GM23338 (cell line): ENCODE measurements around the gene HIVEP2. TPM values are rescaled to one million over a fixed set of nuclear protein-coding genes. Genes with fewer than 3 reads are reported as not detected.
A peak's percentile ranks its signal among the peaks of the same experiment; 100 is the strongest.

Source experiments
- ATAC-seq: fragments of 200-7000 bp; cut with Tn5 transposase; 3 replicates; pipeline ENCODE4 v1.9.1; 2020
- DNase-seq: peaks from one replicate; pipeline ENCODE4 v3.0.0-alpha.2; 2015; ENCODE audit warnings: low spot score
- H2AFZ ChIP-seq: fragments of 200-600 bp; sonication (generic); 2 replicates; pipeline ENCODE4 v1.8.0; 2016; ENCODE audit warnings: antibody characterized with exemption, mild to moderate bottlenecking, moderate library complexity
- H3F3A ChIP-seq: fragments of 200-600 bp; sonication (generic); replicated peaks from 2 replicates; pipeline ENCODE4 v1.8.0; 2017; ENCODE audit warnings: antibody characterized with exemption, mixed run types, low read depth
- H3K27ac ChIP-seq: fragments of 200-600 bp; sonication (generic); 2 replicates; pipeline ENCODE4 v1.6.1; 2016; ENCODE audit warnings: low read depth
- H3K27me3 ChIP-seq: fragments of 200-600 bp; sonication (generic); 2 replicates; pipeline ENCODE4 v1.8.0; 2016; ENCODE audit warnings: mild to moderate bottlenecking, mixed run types, moderate library complexity; ENCODE audit not compliant: insufficient read depth
- H3K36me3 ChIP-seq: fragments of 200-600 bp; sonication (generic); 2 replicates; pipeline ENCODE4 v1.8.0; 2016; ENCODE audit warnings: mild to moderate bottlenecking; ENCODE audit not compliant: insufficient read depth
- H3K4me1 ChIP-seq: fragments of 200-600 bp; sonication (generic); 2 replicates; pipeline ENCODE4 v1.8.0; 2016; ENCODE audit warnings: mild to moderate bottlenecking, moderate library complexity; ENCODE audit not compliant: insufficient read depth
- H3K4me2 ChIP-seq: fragments of 200-600 bp; sonication (generic); 2 replicates; pipeline ENCODE4 v1.7.1; 2017; ENCODE audit warnings: mixed run types
- H3K4me3 ChIP-seq: fragments of 200-600 bp; sonication (generic); 2 replicates; pipeline ENCODE4 v1.6.1; 2016; ENCODE audit warnings: mixed run types
- H3K79me2 ChIP-seq: fragments of 200-600 bp; sonication (generic); replicated peaks from 2 replicates; pipeline ENCODE4 v1.8.0; 2017; ENCODE audit warnings: mild to moderate bottlenecking; ENCODE audit not compliant: insufficient read depth
- H3K9me2 ChIP-seq: fragments of 200-600 bp; sonication (generic); 2 replicates; pipeline ENCODE4 v1.8.0; 2017; ENCODE audit not compliant: insufficient read depth
- H4K20me1 ChIP-seq: fragments of 200-600 bp; sonication (generic); replicated peaks from 2 replicates; pipeline ENCODE4 v1.8.0; 2017; ENCODE audit warnings: mild to moderate bottlenecking; ENCODE audit not compliant: insufficient read depth
- H3K27ac Mint-ChIP-seq: 2 replicates; pipeline ENCODE4 v1.8.0; 2020; ENCODE audit warnings: inconsistent platforms, mild to moderate bottlenecking, moderate library complexity, mixed read lengths
- H3K27me3 Mint-ChIP-seq: 3 replicates; pipeline ENCODE4 v1.8.0; 2022; ENCODE audit warnings: low read depth, mild to moderate bottlenecking, moderate library complexity, mixed read lengths, inconsistent platforms; ENCODE audit not compliant: insufficient read depth, poor library complexity
- H3K36me3 Mint-ChIP-seq: 3 replicates; pipeline ENCODE4 v1.8.0; 2021; ENCODE audit warnings: low read depth, mild to moderate bottlenecking, inconsistent platforms, moderate library complexity, mixed read lengths
- H3K4me1 Mint-ChIP-seq: 3 replicates; pipeline ENCODE4 v1.8.0; 2020; ENCODE audit warnings: mild to moderate bottlenecking, inconsistent platforms, mixed read lengths
- H3K4me3 Mint-ChIP-seq: 3 replicates; pipeline ENCODE4 v1.8.0; 2021; ENCODE audit warnings: moderate library complexity, mild to moderate bottlenecking, inconsistent platforms, mixed read lengths
- H3K9me3 Mint-ChIP-seq: 3 replicates; pipeline ENCODE4 v1.8.0; 2020; ENCODE audit warnings: moderate library complexity, mild to moderate bottlenecking, inconsistent platforms, mixed read lengths
- CREB1 ChIP-seq: fragments of 250-450 bp; sonication (Bioruptor Pico); IDR thresholded peaks from 2 replicates; pipeline ENCODE4 v1.5.0; 2020; ENCODE audit warnings: low read depth, mild to moderate bottlenecking, moderate library complexity
- CTCF ChIP-seq, 2 experiments: fragments of 200-600 bp in 1 of 2; sonication (generic) in 1 of 2; conservative IDR thresholded peaks; 2 replicates each; pipeline versions ENCODE4 v1.5.1 to v1.6.1; 2016 to 2017; ENCODE audit warnings: antibody characterized with exemption in 2 of 2, low read depth in 2 of 2, mild to moderate bottlenecking in 2 of 2, moderate library complexity in 1 of 2
- EZH2 ChIP-seq: fragments of 200-600 bp; sonication (generic); IDR thresholded peaks from one replicate; pipeline ENCODE4 v1.8.0; 2017; ENCODE audit warnings: antibody characterized with exemption, mild to moderate bottlenecking, low read depth; ENCODE audit not compliant: unreplicated experiment
- NANOG ChIP-seq: IDR thresholded peaks from 2 replicates; pipeline ENCODE4 v1.6.1; 2016; ENCODE audit warnings: antibody characterized with exemption, borderline replicate concordance
- POLR2AphosphoS5 ChIP-seq: IDR thresholded peaks from 2 replicates; pipeline ENCODE4 v1.6.1; 2016; ENCODE audit warnings: antibody characterized with exemption, low read depth
- ZNF114 ChIP-seq: fragments of 250-450 bp; sonication (Bioruptor Pico); IDR thresholded peaks from 2 replicates; pipeline ENCODE4 v1.5.0; 2020; ENCODE audit warnings: mild to moderate bottlenecking, moderate library complexity
- polyA plus RNA-seq: library from polyadenylated mRNA; unstranded; fragments of >200 nt; fragmentation: Nextera tagmentation; extraction: Ambion mirVana; gene quantifications from 2 replicates; pipeline ENCODE4 v1.2.1, GENCODE V29; 2016
- total RNA-seq: library from RNA; depleted of rRNA; stranded (reverse); fragments of >200 nt; shearing (Covaris generic); gene quantifications from 2 replicates; pipeline ENCODE4 v1.2.3, GENCODE V29; 2014
- TF ChIP-seq, protein P1 (sequence below): IDR thresholded peaks from 2 replicates; pipeline ENCODE4 v1.6.1; 2016; ENCODE audit warnings: antibody characterized with exemption
- TF ChIP-seq, protein P2 (sequence below): IDR thresholded peaks from one replicate; pipeline ENCODE4 v1.6.1; 2018; ENCODE audit warnings: antibody characterized with exemption; ENCODE audit not compliant: unreplicated experiment

Gene HIVEP2
- total and polyA plus RNA-seq, 2 experiments from 2014 or later, result 1.5 to 7.4 TPM

GRCh38 chr6:142718667-142719191 is 226.2 kb downstream of the HIVEP2 start:
- peaks cover 13% of the 10 kb centered on the region for H3K4me1 Mint-ChIP-seq
- Histone ChIP-seq H3K9me2 (no peaks in the 10 kb centered on the region), H3K4me3 (no peak overlapping the region), H3K4me1 (peaks cover 11% of the 10 kb centered on the region), H3F3A (0 out of 2 replicates have a peak, but pooled peaks cover 4% of the 10 kb centered on the region), H3K27ac (no peak overlapping the region), H3K36me3 (no peaks in the 10 kb centered on the region), H3K79me2 (no peaks in the 10 kb centered on the region), H2AFZ (no peak overlapping the region), H3K27me3 (no peaks in the 10 kb centered on the region), H3K4me2 (no peak overlapping the region), H4K20me1 (no peaks in the 10 kb centered on the region)
- H3K9me3 Mint-ChIP-seq, result no peaks in the 10 kb centered on the region; the same call in 2 of the 3 replicates
- ATAC-seq (no peak), DNase-seq (no peak)
- no peaks in the 10 kb centered on the region for H3K36me3 Mint-ChIP-seq
- peaks cover 2% of the 10 kb centered on the region for H3K27me3 Mint-ChIP-seq
- H3K27ac Mint-ChIP-seq, result peak overlapping the region; percentile 3; the same call in 1 of the 2 replicates
- TF ChIP-seq CREB1 (CRISPR knock-in tag) (no peak), ZNF114 (CRISPR knock-in tag) (no peak), POLR2AphosphoS5 (no peak)
- H3K4me3 Mint-ChIP-seq, result no peak overlapping the region

GRCh38 chr6:142716097-142716496 is 228.9 kb downstream of the HIVEP2 start:
- 0 out of 2 replicates have a peak, but pooled peaks cover 4% of the 10 kb centered on the region for H3F3A ChIP-seq
- no peaks in the 10 kb centered on the region for H3K36me3 ChIP-seq
- Mint-ChIP-seq H3K4me1 (peaks cover 13% of the 10 kb centered on the region), H3K27me3 (no peaks in the 10 kb centered on the region), H3K27ac (no peak overlapping the region; the same call in 1 of the 2 replicates), H3K36me3 (no peaks in the 10 kb centered on the region), H3K4me3 (no peak overlapping the region), H3K9me3 (no peaks in the 10 kb centered on the region; the same call in 2 of the 3 replicates)
- H3K4me1 ChIP-seq, result peaks cover 11% of the 10 kb centered on the region
- peak; percentile 23 for DNase-seq
- H3K4me3 ChIP-seq, result no peak overlapping the region
- H3K27me3 ChIP-seq, result no peaks in the 10 kb centered on the region
- H2AFZ ChIP-seq, result peak overlapping the region; percentile 90
- no peak overlapping the region for H3K4me2 ChIP-seq
- no peak overlapping the region for H3K27ac ChIP-seq
- no peak for TF ChIP-seq CTCF (conservative IDR thresholded peaks at IDR 0.05; ENCODE audit: low read depth in 2 of 2)
- no peak for TF ChIP-seq POLR2AphosphoS5
- TF ChIP-seq CREB1 (CRISPR knock-in tag), result no peak
- TF ChIP-seq, protein P1, sequence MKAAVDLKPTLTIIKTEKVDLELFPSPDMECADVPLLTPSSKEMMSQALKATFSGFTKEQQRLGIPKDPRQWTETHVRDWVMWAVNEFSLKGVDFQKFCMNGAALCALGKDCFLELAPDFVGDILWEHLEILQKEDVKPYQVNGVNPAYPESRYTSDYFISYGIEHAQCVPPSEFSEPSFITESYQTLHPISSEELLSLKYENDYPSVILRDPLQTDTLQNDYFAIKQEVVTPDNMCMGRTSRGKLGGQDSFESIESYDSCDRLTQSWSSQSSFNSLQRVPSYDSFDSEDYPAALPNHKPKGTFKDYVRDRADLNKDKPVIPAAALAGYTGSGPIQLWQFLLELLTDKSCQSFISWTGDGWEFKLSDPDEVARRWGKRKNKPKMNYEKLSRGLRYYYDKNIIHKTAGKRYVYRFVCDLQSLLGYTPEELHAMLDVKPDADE, result no peak
- TF ChIP-seq, protein P2, sequence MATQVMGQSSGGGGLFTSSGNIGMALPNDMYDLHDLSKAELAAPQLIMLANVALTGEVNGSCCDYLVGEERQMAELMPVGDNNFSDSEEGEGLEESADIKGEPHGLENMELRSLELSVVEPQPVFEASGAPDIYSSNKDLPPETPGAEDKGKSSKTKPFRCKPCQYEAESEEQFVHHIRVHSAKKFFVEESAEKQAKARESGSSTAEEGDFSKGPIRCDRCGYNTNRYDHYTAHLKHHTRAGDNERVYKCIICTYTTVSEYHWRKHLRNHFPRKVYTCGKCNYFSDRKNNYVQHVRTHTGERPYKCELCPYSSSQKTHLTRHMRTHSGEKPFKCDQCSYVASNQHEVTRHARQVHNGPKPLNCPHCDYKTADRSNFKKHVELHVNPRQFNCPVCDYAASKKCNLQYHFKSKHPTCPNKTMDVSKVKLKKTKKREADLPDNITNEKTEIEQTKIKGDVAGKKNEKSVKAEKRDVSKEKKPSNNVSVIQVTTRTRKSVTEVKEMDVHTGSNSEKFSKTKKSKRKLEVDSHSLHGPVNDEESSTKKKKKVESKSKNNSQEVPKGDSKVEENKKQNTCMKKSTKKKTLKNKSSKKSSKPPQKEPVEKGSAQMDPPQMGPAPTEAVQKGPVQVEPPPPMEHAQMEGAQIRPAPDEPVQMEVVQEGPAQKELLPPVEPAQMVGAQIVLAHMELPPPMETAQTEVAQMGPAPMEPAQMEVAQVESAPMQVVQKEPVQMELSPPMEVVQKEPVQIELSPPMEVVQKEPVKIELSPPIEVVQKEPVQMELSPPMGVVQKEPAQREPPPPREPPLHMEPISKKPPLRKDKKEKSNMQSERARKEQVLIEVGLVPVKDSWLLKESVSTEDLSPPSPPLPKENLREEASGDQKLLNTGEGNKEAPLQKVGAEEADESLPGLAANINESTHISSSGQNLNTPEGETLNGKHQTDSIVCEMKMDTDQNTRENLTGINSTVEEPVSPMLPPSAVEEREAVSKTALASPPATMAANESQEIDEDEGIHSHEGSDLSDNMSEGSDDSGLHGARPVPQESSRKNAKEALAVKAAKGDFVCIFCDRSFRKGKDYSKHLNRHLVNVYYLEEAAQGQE, result no peak
- no peak for TF ChIP-seq EZH2
- no peak for TF ChIP-seq NANOG
- H3K9me2 ChIP-seq, result peaks cover 10% of the 10 kb centered on the region; the same call in 1 of the 2 replicates
- H4K20me1 ChIP-seq, result no peaks in the 10 kb centered on the region
- no peaks in the 10 kb centered on the region for H3K79me2 ChIP-seq
- ATAC-seq, result peak; percentile 50; the same call in 2 of the 3 replicates
